GM12801 (cell line): ENCODE data around the gene GUCA2A.

Experiments
- TF ChIP-seq, protein P1 (sequence below): IDR thresholded peaks from one replicate; pipeline ENCODE4 v1.5.1; 2011; ENCODE audit warnings: control low read depth; ENCODE audit not compliant: insufficient read length; ENCODE audit errors: extremely low read depth

Gene GUCA2A

DNA sequence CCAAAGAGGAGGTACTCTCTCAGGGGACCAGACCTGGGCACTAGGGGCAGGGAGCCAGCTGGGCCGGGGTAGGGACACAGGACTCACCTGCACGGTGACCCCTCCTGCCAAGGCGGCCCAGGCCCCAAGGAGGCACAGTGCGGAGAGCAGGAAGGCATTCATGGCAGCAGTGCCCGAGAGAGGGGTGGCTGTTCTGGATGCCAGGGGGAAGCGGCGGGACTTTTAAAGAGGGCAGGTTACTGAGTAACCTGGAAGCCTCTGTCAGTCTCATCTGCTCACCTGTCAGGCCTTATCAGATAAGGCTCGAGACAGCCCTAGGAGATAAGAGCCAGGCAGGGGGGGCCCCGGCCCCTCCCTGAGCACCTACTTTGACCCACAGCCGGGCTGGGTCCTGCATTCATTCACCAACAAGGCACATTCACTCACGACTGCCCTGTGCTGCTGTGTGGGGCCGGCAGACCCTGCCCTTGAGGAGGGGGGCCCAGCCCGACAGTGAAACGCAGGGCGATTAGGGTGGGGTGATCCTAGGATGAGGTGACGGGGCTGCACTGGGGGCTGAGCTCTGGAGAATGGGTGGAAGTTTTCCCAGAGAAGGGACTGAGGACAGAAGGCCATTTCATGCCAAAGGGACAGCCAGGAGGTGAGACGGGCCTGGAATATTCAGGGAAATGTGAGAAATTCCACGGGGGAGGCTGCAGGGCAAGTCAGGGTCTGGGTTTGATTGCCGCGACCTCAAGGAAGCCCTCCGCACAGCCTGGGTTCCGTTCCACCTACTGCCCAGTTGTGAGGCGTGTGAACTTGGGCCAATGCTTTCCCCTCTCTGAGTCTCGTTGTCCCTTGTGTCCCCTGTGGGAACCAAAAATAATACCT, at the start of gene GUCA2A:
GUCA2A (minus strand) TSS at position 195 of the 870 bp plus-strand sequence; CDS start at position 162, 33 bp downstream.
- TF ChIP-seq, protein P1, sequence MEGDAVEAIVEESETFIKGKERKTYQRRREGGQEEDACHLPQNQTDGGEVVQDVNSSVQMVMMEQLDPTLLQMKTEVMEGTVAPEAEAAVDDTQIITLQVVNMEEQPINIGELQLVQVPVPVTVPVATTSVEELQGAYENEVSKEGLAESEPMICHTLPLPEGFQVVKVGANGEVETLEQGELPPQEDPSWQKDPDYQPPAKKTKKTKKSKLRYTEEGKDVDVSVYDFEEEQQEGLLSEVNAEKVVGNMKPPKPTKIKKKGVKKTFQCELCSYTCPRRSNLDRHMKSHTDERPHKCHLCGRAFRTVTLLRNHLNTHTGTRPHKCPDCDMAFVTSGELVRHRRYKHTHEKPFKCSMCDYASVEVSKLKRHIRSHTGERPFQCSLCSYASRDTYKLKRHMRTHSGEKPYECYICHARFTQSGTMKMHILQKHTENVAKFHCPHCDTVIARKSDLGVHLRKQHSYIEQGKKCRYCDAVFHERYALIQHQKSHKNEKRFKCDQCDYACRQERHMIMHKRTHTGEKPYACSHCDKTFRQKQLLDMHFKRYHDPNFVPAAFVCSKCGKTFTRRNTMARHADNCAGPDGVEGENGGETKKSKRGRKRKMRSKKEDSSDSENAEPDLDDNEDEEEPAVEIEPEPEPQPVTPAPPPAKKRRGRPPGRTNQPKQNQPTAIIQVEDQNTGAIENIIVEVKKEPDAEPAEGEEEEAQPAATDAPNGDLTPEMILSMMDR, result no peak

- TF ChIP-seq, protein P1, result no peak
Measured at GRCh38 chr1:42211224-42211623, 46.7 kb upstream of the GUCA2A start.

GRCh38 chr1:42210421-42211133, 46.0 kb upstream of the GUCA2A start:
- TF ChIP-seq, protein P1, result no peak

DNA sequence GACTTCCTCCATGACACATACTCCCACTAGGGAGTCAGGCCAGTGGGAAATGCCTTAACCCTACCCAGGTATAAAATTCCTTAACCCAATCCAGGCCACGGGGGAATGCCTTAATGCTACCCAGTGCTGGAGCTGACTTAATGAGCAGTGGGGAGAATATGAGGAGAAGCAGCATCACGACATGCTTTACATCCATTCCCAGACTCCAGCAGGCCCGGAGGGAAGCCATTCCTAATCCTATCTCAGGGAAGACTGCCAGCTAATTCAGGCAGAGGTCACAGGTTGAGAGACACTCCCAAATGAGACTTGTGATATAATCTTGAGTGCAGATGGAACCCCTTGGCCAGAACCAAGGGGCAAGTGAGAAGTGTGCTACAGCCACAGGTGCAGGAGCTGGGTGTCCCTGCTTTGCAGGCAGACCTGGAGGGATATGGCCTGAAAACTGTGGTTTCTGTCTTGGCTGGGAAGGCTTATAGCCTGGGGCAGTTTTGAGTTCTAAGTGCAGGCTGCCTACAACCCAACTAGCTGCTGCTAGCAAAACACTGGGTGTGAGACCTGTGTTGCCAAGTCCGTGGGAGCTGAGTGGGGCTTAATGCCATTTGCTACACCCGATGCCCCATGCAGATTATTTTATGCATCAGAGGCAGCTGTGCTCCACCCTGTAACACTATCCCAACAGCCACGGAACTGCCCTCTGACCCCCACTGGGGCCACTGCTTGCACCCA, 45.1 kb upstream of the GUCA2A start:
- TF ChIP-seq, protein P1, result no peak

DNA sequence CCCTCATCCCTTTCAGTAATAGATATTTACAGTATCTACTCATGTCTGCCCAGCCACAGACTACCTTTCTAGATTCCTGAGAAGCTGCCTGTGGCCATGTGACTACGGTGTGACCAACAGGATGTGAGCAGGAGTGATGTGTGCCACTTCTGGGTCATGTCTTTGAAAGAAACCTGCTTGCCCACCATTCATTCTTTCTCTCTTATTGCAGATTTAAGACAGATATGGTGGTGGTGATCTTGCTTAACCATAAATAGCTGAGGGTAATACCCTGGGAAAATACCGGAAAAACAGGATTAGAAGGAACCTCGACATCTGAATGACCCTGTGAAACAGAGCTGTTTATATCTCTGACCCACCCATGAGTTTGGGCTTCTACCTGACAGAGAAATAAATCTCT, 41.6 kb upstream of the GUCA2A start:
- TF ChIP-seq, protein P1, result no peak

GRCh38 chr1:42201986-42202385, 37.4 kb upstream of the GUCA2A start:
- TF ChIP-seq, protein P1, result no peak

GRCh38 chr1:42198251-42198650, 33.7 kb upstream of the GUCA2A start:
- TF ChIP-seq, protein P1, result no peak
